Measurements from ENCODE around the gene IMPDH2. TPM values are rescaled to one million over a fixed set of nuclear protein-coding genes. Genes with fewer than 3 reads are reported as not detected.

The IMPDH2 gene
- total and polyA plus RNA-seq, 2 experiments from 2014 or later: 118 to 186 TPM

- Histone ChIP-seq H3K9me3 (ENCODE audit: low read depth) (no peaks in the 10 kb centered on the region), H3K4me1 (ENCODE audit: low read depth) (no peaks in the 10 kb centered on the region), H3K4me3 (no peak overlapping the region), H3K27ac (no peak overlapping the region), H3K27me3 (no peaks in the 10 kb centered on the region), H3K36me3 (no peaks in the 10 kb centered on the region)
- TF ChIP-seq CTCF (IDR thresholded peaks at IDR 0.05; ENCODE audit: low read depth, low read length): no peak
- no peak for DNase-seq (ENCODE audit: low read depth in 1 of 2, low spot score in 1 of 2)
Measured at GRCh38 chr3:49004352-49005302, 24.6 kb downstream of the IMPDH2 start.

DNA sequence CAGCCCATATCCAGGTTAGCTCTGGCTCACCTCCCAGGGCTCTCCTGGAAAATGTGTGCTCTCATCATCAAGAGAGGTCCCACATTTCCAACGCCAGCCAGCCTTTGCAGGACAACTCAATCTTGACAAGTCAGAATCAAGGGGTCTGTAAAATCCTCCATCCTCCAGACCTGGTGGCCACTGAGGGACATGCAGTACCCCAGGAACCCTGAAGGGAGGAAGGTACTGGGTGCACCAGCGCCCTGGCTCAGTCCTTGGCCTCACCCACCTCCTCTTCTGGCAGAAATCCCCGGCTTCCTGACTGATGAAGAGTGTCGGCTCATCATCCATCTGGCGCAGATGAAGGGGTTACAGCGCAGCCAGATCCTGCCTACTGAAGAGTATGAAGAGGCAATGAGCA is 28.0 kb downstream of the IMPDH2 start:
- H3K9me3 ChIP-seq (ENCODE audit: low read depth): no peaks in the 10 kb centered on the region
- no peaks in the 10 kb centered on the region for H3K27me3 ChIP-seq
- peaks cover 3% of the 10 kb centered on the region for H3K36me3 ChIP-seq
- H3K27ac ChIP-seq: no peak overlapping the region
- H3K4me1 ChIP-seq (ENCODE audit: low read depth): no peaks in the 10 kb centered on the region
- no peak overlapping the region for H3K4me3 ChIP-seq
- no peak for TF ChIP-seq CTCF (IDR thresholded peaks at IDR 0.05; ENCODE audit: low read depth, low read length)
- DNase-seq (ENCODE audit: low read depth in 1 of 2, low spot score in 1 of 2): no peak

DNA sequence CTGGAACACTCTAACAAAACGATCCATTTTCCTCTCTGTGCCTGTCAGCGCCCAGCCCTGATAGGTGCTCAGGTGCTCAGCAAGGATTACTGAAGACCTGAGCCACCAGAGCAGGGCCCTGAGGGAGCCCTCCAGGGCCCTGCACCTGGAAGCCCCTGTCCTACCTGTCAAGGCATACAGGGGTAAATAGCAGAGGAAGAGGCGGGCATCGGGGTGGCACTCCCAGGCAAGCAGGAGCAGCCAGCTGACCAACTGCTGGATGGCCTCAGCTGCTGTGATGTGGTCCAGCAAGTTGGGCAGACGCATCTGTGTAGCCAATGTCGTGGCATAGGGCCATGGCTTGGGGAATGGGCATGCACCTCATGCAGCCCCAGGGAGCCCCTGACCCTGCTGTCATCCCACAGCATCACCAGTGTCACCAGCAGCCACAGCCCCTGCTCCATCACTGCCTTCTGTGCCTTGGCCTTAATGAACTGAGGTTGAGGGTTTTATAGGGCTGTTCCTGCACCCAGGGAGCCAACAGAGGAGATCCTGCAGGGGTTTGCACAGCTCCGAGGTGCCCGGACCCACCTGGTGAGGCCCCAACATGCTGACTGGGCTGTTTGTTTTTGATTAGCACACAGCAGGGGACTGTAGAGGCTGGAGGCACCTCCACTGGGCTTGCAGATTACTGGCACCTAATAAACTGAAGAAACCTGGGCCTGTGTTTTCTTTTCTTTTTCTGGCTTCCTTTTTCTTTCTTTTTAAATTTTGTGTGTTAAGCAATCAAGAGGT is 29.9 kb downstream of the IMPDH2 start:
- no peak overlapping the region for H3K27ac ChIP-seq
- peaks cover 3% of the 10 kb centered on the region for H3K36me3 ChIP-seq
- H3K4me1 ChIP-seq (ENCODE audit: low read depth): no peaks in the 10 kb centered on the region
- TF ChIP-seq CTCF (IDR thresholded peaks at IDR 0.05; ENCODE audit: low read depth, low read length): no peak
- DNase-seq (ENCODE audit: low read depth in 1 of 2, low spot score in 1 of 2): no peak
- H3K9me3 ChIP-seq (ENCODE audit: low read depth): no peaks in the 10 kb centered on the region
- H3K4me3 ChIP-seq: no peak overlapping the region
- no peaks in the 10 kb centered on the region for H3K27me3 ChIP-seq

- DNase-seq (ENCODE audit: low read depth in 1 of 2, low spot score in 1 of 2): no peak
- Histone ChIP-seq H3K27me3 (no peaks in the 10 kb centered on the region), H3K4me3 (no peak overlapping the region), H3K27ac (no peak overlapping the region), H3K36me3 (peaks cover 3% of the 10 kb centered on the region), H3K9me3 (ENCODE audit: low read depth) (no peaks in the 10 kb centered on the region), H3K4me1 (ENCODE audit: low read depth) (no peaks in the 10 kb centered on the region)
- TF ChIP-seq CTCF (IDR thresholded peaks at IDR 0.05; ENCODE audit: low read depth, low read length): no peak
Measured at GRCh38 chr3:48997714-48998637, 31.2 kb downstream of the IMPDH2 start.

- no peak for TF ChIP-seq CTCF (IDR thresholded peaks at IDR 0.05; ENCODE audit: low read depth, low read length)
- H3K9me3 ChIP-seq (ENCODE audit: low read depth): no peaks in the 10 kb centered on the region
- DNase-seq (ENCODE audit: low read depth in 1 of 2, low spot score in 1 of 2): no peak
- no peaks in the 10 kb centered on the region for H3K27me3 ChIP-seq
- no peak overlapping the region for H3K27ac ChIP-seq
- H3K4me3 ChIP-seq: no peak overlapping the region
- no peaks in the 10 kb centered on the region for H3K4me1 ChIP-seq (ENCODE audit: low read depth)
- H3K36me3 ChIP-seq: peaks cover 3% of the 10 kb centered on the region
Measured at GRCh38 chr3:48997102-48997635, 32.0 kb downstream of the IMPDH2 start.
